ENCODE data around the gene IGLL1.
"Not testable (repeated sequence)": the region's sequence is repeated elsewhere in the genome, so short reads cannot be mapped to it uniquely, and the experiment has no call there.

IGLL1 gene

GRCh38 chr22:23579870-23580575, at the start of gene IGLL1:
TSS of gene IGLL1 (minus strand) at chr22:23580290. CDS start at chr22:23580190, 100 bp downstream.
- no peak for DNase-seq

GRCh38 chr22:23628056-23628743, 48.1 kb upstream of the IGLL1 start:
- not testable (repeated sequence) for DNase-seq

GRCh38 chr22:23627401-23628055, 47.4 kb upstream of the IGLL1 start:
- peak; percentile 25 to 55 for DNase-seq

- no peak for DNase-seq
Measured at GRCh38 chr22:23626286-23626975, 46.3 kb upstream of the IGLL1 start.

GRCh38 chr22:23622634-23623033, 42.5 kb upstream of the IGLL1 start:
- DNase-seq = no peak

GRCh38 chr22:23621916-23622315, 41.8 kb upstream of the IGLL1 start:
- DNase-seq = not testable (repeated sequence)

- no peak for DNase-seq
Measured at GRCh38 chr22:23621082-23621780, 41.1 kb upstream of the IGLL1 start.

- DNase-seq = no peak
Measured at GRCh38 chr22:23613193-23613972, 33.3 kb upstream of the IGLL1 start.

- no peak for DNase-seq
Measured at GRCh38 chr22:23609983-23610781, 30.1 kb upstream of the IGLL1 start.

- no peak for DNase-seq
Measured at GRCh38 chr22:23608583-23608982, 28.5 kb upstream of the IGLL1 start.

GRCh38 chr22:23606204-23607131, 26.4 kb upstream of the IGLL1 start:
- no peak for DNase-seq

GRCh38 chr22:23604939-23605712, 25.0 kb upstream of the IGLL1 start:
- DNase-seq = no peak

GRCh38 chr22:23603266-23603665, 23.2 kb upstream of the IGLL1 start:
- no peak for DNase-seq

GRCh38 chr22:23598805-23599518, 18.9 kb upstream of the IGLL1 start:
- DNase-seq = no peak

GRCh38 chr22:23597576-23598268, 17.6 kb upstream of the IGLL1 start:
- DNase-seq = not testable (repeated sequence)

- not testable (repeated sequence) for DNase-seq
Measured at GRCh38 chr22:23595904-23596303, 15.8 kb upstream of the IGLL1 start.

GRCh38 chr22:23591846-23592245, 11.8 kb upstream of the IGLL1 start:
- no peak for DNase-seq
